Measurements from ENCODE around the gene CYB5R2. TPM values are rescaled to one million over a fixed set of nuclear protein-coding genes. Genes with fewer than 3 reads are reported as not detected.

CYB5R2 gene
- total and polyA plus RNA-seq, 7 donors: 1.4 to 7.8 (median 3.6) TPM

DNA sequence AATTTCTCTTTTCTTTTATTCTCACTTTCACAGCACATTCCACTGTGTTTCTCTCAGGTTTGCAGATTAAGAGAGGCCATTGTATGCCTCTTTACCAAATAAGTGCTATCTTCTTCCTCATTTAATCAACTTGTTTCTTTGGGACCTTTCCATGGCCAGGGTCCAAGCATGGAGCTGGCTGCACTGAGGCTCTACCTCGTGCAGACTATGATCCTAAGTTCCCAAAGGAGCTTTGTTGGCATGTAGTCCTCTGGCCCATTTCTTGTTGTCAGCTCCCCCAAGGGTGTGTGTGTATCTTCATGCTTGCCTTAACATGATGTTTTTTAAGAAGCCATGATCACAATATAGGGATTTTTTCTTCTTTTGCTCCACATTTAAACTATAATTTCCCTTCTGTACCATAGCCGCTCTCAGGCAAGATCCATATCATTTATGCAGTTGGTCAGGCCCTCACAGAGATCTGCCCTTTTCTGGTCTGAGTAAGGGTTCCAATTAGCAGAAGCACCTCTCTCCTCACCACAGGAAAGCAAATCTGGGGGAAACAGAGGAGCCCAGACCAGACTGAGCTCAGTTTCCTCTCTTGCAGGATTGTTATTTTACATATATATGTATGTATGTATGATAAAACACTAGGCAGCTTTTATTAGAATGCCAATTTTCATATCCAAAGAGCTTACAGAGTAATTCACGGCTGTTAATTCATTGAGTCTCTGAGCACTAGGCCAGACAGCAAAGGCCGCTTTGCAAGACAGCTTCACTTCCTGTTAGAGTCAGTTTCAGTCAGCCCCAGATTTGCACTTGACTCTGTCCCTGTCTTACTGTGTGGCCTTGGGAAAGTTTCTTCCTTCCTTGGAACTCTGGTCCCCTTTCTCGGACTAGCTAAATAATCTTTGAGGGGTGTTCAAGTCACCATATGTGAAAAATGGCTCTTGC is 34.3 kb downstream of the CYB5R2 start:
- H3K4me1 ChIP-seq: no peaks in the 10 kb centered on the region
- no peaks in the 10 kb centered on the region for H3K9me3 ChIP-seq
- no peak for TF ChIP-seq POLR2AphosphoS5 (IDR thresholded peaks at IDR 0.05)
- TF ChIP-seq, protein P1, sequence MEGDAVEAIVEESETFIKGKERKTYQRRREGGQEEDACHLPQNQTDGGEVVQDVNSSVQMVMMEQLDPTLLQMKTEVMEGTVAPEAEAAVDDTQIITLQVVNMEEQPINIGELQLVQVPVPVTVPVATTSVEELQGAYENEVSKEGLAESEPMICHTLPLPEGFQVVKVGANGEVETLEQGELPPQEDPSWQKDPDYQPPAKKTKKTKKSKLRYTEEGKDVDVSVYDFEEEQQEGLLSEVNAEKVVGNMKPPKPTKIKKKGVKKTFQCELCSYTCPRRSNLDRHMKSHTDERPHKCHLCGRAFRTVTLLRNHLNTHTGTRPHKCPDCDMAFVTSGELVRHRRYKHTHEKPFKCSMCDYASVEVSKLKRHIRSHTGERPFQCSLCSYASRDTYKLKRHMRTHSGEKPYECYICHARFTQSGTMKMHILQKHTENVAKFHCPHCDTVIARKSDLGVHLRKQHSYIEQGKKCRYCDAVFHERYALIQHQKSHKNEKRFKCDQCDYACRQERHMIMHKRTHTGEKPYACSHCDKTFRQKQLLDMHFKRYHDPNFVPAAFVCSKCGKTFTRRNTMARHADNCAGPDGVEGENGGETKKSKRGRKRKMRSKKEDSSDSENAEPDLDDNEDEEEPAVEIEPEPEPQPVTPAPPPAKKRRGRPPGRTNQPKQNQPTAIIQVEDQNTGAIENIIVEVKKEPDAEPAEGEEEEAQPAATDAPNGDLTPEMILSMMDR (IDR thresholded peaks at IDR 0.05): no peak
- no peak for TF ChIP-seq POLR2A (IDR thresholded peaks at IDR 0.05)
- no peak for TF ChIP-seq EP300 (IDR thresholded peaks at IDR 0.05)
- 34 to 67% methylated on average over 5 of the region's 5 CpGs for WGBS, 2 donors
- peak; percentile 80 for DNase-seq
- intact Hi-C loops (cut with DNase I): no loop called here
- H3K4me3 ChIP-seq: no peak overlapping the region
- no peaks in the 10 kb centered on the region for H3K27me3 ChIP-seq
- H3K27ac ChIP-seq: peak overlapping the region in 3 of 4 donors; percentile 6 to 70 (median 7)
- peaks cover 0 to 16% (median 5%) of the 10 kb centered on the region in 4 donors for H3K36me3 ChIP-seq

DNA sequence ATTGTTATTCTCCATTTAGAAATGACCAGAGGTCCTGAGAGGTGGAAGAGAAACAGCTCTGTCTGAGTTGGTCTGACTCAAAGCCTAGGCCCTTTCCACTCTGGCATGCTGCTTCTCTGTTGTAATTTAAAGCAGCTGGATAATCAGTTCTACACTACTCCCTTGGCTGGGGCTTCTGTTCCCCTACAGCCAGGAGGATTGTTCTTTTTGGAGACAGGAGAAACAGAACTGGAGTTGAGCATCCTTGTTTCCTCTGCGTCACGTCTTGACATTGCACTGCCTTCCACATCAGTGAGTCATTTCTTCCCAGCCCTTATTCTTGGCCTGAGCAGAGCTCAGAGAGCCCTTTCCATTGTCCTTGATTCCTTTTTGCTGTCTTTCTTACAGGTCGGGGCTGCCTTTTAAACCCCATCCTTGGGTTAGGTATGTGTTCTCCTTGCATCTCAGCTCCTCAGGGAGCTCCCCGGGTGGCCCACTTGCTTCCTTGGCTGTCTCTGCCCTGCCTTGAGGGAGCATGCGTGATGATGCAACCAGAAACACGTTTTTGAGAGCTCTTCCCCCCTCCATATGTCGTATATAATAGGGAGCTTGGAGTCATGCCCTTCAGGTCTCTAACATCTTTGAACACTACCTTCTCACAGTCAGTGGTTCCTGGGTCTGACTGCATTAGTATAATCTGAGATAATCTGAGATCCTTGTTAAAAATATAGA is 35.7 kb downstream of the CYB5R2 start:
- no peaks in the 10 kb centered on the region for H3K27me3 ChIP-seq
- peak overlapping the region; percentile 44 to 70 (median 58) for H3K27ac ChIP-seq
- H3K4me3 ChIP-seq: no peak overlapping the region
- intact Hi-C loops (cut with DNase I): no loop called here
- no peaks in the 10 kb centered on the region for H3K4me1 ChIP-seq
- peak; percentile 88 for DNase-seq
- H3K9me3 ChIP-seq: no peaks in the 10 kb centered on the region
- peak in 1 of 4 donors; percentile 29 for TF ChIP-seq POLR2AphosphoS5 (IDR thresholded peaks at IDR 0.05)
- TF ChIP-seq, protein P1 (IDR thresholded peaks at IDR 0.05): no peak
- no peak for TF ChIP-seq EP300 (IDR thresholded peaks at IDR 0.05)
- WGBS, 2 donors: 82 to 84% methylated on average over 7 of the region's 7 CpGs
- H3K36me3 ChIP-seq: peaks cover 0 to 27% (median 5%) of the 10 kb centered on the region in 4 donors

DNA sequence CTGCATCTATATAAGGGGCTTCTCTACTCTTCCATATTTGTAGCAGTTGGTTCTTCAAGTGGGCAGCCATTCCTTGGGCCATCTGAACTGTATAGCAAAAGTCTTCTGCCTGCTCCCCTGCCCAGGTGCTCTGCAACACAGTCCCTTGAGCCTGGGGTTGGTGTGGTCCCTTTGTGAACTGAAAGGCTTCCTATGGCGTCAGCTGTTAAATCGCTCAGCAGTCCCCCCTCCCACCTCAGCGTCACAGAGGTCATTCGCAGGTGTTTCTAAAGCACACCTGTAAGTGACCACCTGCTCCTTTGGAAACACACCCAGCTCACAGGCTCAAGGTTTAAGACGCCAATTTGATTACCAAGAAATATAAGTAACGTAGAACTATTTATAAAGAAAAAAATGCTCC is 37.0 kb downstream of the CYB5R2 start:
- Histone ChIP-seq H3K4me1 (no peaks in the 10 kb centered on the region), H3K27ac (peak overlapping the region in 2 of 4 donors; percentile 60 to 70), H3K9me3 (no peaks in the 10 kb centered on the region), H3K27me3 (no peaks in the 10 kb centered on the region), H3K4me3 (no peak overlapping the region), H3K36me3 (peaks cover 0 to 30% (median 3%) of the 10 kb centered on the region in 4 donors)
- WGBS, 2 donors: 75 to 81% methylated on average over 6 of the region's 6 CpGs
- no peak for TF ChIP-seq POLR2AphosphoS5 (IDR thresholded peaks at IDR 0.05)
- no peak for TF ChIP-seq POLR2A (IDR thresholded peaks at IDR 0.05)
- TF ChIP-seq EP300 (IDR thresholded peaks at IDR 0.05): no peak
- TF ChIP-seq, protein P1 (IDR thresholded peaks at IDR 0.05): no peak
- no peak for DNase-seq
- intact Hi-C loops (cut with DNase I): no loop called here

DNA sequence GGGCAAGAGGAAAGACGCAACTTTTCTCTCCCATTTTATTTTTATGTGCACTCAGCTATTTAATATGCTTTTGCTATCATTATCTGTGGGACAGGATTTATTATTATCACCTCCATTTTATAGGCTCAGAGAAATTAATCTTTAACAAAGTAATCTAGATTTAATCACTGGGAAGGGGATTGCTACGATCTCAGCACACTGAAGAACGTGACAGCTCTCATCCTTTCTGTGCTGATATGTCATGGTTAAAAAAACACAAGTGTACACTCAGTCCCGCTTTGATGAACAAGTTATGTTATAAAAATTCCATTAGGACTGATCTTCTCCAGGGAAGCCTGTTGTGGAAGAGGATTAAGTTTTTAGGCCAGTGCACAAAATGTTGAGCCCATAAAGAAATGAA is 37.6 kb downstream of the CYB5R2 start:
- no peaks in the 10 kb centered on the region for H3K27me3 ChIP-seq
- TF ChIP-seq POLR2AphosphoS5 (IDR thresholded peaks at IDR 0.05) (no peak), POLR2A (IDR thresholded peaks at IDR 0.05) (no peak), EP300 (IDR thresholded peaks at IDR 0.05) (no peak)
- TF ChIP-seq, protein P1 (IDR thresholded peaks at IDR 0.05): no peak
- no peaks in the 10 kb centered on the region for H3K4me1 ChIP-seq
- H3K9me3 ChIP-seq: no peaks in the 10 kb centered on the region
- DNase-seq: no peak
- WGBS, 2 donors: 73 to 86% methylated on average over 4 of the region's 4 CpGs
- no peak overlapping the region for H3K4me3 ChIP-seq
- intact Hi-C loops (cut with DNase I): no loop called here
- H3K27ac ChIP-seq: no peak overlapping the region
- peaks cover 0 to 26% (median 3%) of the 10 kb centered on the region in 4 donors for H3K36me3 ChIP-seq
